ENCODE results near the gene GRK1. TPM values are rescaled to one million over a fixed set of nuclear protein-coding genes. Genes with fewer than 3 reads are reported as not detected.
A peak's percentile ranks its signal among the peaks of the same experiment; 100 is the strongest.

GRK1 gene
- total and polyA plus RNA-seq, 11 donors, result 0.08 to 1.3 (median 0.16) TPM; not detected in 3

DNA sequence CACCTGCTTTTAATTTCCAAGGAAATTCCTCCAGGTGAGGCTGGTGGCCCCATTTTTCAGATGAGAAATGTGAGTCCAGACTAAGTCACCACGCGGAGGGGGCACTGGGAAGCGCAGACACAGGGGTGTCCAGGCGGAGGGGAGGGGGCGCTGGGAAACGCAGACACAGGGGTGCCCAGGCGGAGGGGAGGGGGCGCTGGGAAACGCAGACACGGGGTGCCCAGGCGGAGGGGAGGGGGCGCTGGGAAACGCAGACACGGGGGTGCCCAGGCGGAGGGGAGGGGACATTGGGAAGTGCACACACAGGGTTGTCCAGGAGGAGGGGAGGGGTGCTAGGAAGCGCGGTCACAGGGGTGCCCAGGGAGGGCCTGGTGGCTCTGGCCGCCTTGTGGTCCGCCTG lies 3.5 kb downstream of the GRK1 start:
- TF ChIP-seq, protein P1, sequence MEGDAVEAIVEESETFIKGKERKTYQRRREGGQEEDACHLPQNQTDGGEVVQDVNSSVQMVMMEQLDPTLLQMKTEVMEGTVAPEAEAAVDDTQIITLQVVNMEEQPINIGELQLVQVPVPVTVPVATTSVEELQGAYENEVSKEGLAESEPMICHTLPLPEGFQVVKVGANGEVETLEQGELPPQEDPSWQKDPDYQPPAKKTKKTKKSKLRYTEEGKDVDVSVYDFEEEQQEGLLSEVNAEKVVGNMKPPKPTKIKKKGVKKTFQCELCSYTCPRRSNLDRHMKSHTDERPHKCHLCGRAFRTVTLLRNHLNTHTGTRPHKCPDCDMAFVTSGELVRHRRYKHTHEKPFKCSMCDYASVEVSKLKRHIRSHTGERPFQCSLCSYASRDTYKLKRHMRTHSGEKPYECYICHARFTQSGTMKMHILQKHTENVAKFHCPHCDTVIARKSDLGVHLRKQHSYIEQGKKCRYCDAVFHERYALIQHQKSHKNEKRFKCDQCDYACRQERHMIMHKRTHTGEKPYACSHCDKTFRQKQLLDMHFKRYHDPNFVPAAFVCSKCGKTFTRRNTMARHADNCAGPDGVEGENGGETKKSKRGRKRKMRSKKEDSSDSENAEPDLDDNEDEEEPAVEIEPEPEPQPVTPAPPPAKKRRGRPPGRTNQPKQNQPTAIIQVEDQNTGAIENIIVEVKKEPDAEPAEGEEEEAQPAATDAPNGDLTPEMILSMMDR (IDR thresholded peaks at IDR 0.05), result no peak
- no peak for TF ChIP-seq POLR2A (IDR thresholded peaks at IDR 0.05)
- Histone ChIP-seq H3K27me3 (no peaks in the 10 kb centered on the region), H3K4me3 (no peak overlapping the region), H3K27ac (no peak overlapping the region), H3K9me3 (no peaks in the 10 kb centered on the region), H3K36me3 (no peaks in the 10 kb centered on the region), H3K4me1 (no peaks in the 10 kb centered on the region)
- intact Hi-C loops (cut with DNase I), result no loop called here
- ATAC-seq, result no peak
- peak in 3 of 5 donors; percentile 3 to 22 (median 8) for DNase-seq
- 88 to 94% (median 91%) methylated on average over 19 of the region's 19 CpGs for WGBS, 4 donors

DNA sequence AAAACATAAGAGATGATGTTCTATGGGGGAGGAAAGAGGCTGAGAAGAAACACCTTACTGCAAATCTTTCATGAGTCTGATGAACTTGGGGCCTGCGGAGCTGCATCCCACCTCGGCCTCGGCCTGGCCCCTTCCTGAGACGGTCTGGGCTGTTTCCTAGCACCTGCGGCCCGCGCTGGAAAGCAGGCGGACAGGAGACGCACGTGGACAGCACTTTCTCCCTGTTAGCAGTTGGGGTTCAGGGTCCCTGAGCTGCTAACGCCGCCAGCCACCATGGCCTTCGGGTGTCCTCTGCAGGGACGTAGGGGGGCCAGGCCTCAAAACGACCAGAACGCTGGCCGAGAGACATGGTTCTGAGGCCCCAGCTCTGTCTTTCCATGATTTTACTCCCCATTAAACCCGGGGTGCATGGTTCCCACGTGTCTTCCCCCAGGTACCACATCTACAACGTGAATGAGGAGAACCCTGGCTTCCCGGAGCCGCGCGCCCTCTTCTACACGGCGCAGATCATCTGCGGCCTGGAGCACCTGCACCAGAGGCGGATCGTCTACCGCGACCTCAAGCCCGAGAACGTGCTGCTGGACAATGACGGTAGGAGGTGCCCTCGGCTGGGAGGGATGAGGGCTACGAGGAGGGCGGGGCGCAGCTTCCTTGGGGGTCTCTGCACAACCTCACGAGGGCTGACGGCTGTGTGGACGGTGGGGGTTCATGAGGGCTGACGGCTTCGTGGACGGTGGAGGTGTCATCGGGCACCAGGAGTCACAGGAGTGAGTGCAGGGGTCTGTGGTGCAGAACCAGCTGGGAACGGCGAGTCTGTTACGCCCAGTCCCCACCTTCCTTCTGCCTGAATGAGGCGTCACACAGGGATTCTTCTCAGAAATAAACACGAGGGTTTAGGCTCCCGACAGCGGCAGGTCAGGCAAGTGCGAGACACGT lies 4.3 kb downstream of the GRK1 start:
- no peaks in the 10 kb centered on the region for H3K9me3 ChIP-seq
- no peak overlapping the region for H3K4me3 ChIP-seq
- H3K27me3 ChIP-seq, result no peaks in the 10 kb centered on the region
- TF ChIP-seq, protein P1 (IDR thresholded peaks at IDR 0.05), result no peak
- TF ChIP-seq POLR2A (IDR thresholded peaks at IDR 0.05), result no peak
- H3K27ac ChIP-seq, result no peak overlapping the region
- WGBS, 4 donors, result 90 to 94% (median 92%) methylated on average over 50 to 54 of the region's 54 CpGs
- intact Hi-C loops (cut with DNase I), result no loop called here
- DNase-seq (peak in 3 of 5 donors; percentile 13 to 22 (median 16)), ATAC-seq (peak in 3 of 4 donors; percentile 14 to 46 (median 43))
- H3K4me1 ChIP-seq, result no peaks in the 10 kb centered on the region
- H3K36me3 ChIP-seq, result no peaks in the 10 kb centered on the region

DNA sequence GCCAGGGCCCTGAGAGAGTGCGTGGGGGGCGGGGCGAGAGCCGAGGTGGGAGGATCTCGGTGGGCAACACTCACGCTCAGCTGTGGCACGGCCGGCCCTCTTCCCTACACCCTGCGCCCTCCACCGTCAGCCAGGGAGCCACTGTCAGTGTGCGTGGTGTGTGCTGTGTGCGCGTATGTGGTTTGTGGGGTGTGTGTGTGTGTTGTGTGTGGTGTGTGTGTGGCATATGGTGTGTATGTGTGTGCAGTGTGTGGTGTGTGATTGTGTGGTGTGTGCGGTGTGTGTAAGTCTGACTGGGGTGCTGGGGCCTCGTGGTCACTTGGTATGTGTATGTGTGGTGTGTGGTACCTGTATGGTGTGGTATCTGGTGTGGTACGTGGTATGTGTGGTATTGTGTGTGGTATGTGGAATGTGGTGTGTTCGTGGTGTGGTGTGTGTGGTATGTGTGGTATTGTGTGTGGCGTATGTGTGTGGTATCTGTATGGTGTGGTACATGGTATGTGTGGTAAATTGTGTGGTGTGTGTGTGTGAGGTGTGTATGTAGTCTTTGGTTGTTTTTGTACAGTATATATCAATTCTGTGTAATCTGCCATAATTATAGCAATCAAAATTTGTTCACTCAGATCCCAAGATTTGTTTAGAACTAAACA lies 5.1 kb downstream of the GRK1 start:
- no peaks in the 10 kb centered on the region for H3K36me3 ChIP-seq
- TF ChIP-seq, protein P1 (IDR thresholded peaks at IDR 0.05), result no peak
- TF ChIP-seq POLR2A (IDR thresholded peaks at IDR 0.05), result no peak
- ATAC-seq (peak in 3 of 4 donors; percentile 20 to 66 (median 28)), DNase-seq (no peak)
- intact Hi-C loops (cut with DNase I), result no loop called here
- 85 to 89% (median 87%) methylated on average over 17 to 18 of the region's 18 CpGs for WGBS, 4 donors
- no peaks in the 10 kb centered on the region for H3K27me3 ChIP-seq
- H3K27ac ChIP-seq, result no peak overlapping the region
- H3K4me3 ChIP-seq, result no peak overlapping the region
- no peaks in the 10 kb centered on the region for H3K4me1 ChIP-seq
- no peaks in the 10 kb centered on the region for H3K9me3 ChIP-seq

DNA sequence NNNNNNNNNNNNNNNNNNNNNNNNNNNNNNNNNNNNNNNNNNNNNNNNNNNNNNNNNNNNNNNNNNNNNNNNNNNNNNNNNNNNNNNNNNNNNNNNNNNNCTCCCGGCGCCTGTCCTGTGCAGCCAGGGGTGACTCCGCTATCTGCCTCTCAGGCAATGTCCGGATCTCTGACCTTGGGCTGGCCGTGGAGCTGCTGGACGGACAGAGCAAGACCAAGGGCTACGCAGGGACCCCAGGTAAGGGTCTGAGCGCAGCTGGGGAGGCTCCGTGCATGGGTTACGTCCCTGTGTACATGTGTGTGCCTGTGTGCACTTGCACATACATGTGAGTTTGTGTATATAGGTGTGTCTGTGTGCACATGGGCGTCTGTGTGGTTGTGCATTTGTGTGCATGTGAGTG lies 55.9 kb downstream of the GRK1 start:
- Histone ChIP-seq H3K9me3 (no peaks in the 10 kb centered on the region), H3K4me3 (no peak overlapping the region), H3K36me3 (no peaks in the 10 kb centered on the region), H3K4me1 (peaks cover 0 to 21% (median 4%) of the 10 kb centered on the region in 12 donors), H3K27ac (no peak overlapping the region), H3K27me3 (no peaks in the 10 kb centered on the region)
- no peak for ATAC-seq
- TF ChIP-seq, protein P1 (IDR thresholded peaks at IDR 0.05), result no peak
- TF ChIP-seq POLR2A (IDR thresholded peaks at IDR 0.05), result no peak
- DNase-seq, result peak in 1 of 5 donors; percentile 40
- WGBS, 4 donors, result 44 to 65% (median 51%) methylated on average over 4 to 10 of the region's 11 CpGs
- intact Hi-C loops (cut with DNase I), result no loop called here

All from heart left ventricle (tissue), 16 donors.